HPDE6-E6E7 (cell line): ENCODE measurements around the gene TIMP3.
A peak's percentile ranks its signal among the peaks of the same experiment; 100 is the strongest.
"Not testable (repeated sequence)": the region's sequence is repeated elsewhere in the genome, so short reads cannot be mapped to it uniquely, and the experiment has no call there.

Source experiments
- DNase-seq: peaks from one replicate; pipeline ENCODE4 v3.0.0; 2011; ENCODE audit warnings: missing footprints; ENCODE audit errors: extremely low spot score

The TIMP3 gene

GRCh38 chr22:32801537-32802236, at the start of gene TIMP3:
TIMP3 (plus strand) TSS chr22:32801705; CDS start chr22:32802002, 297 bp downstream.
- DNase-seq, result peak; percentile 58

GRCh38 chr22:32752326-32752725, 49.2 kb upstream of the TIMP3 start:
- no peak for DNase-seq

GRCh38 chr22:32752816-32753520, 48.5 kb upstream of the TIMP3 start:
- no peak for DNase-seq

GRCh38 chr22:32753591-32753990, 47.9 kb upstream of the TIMP3 start:
- DNase-seq, result no peak

DNA sequence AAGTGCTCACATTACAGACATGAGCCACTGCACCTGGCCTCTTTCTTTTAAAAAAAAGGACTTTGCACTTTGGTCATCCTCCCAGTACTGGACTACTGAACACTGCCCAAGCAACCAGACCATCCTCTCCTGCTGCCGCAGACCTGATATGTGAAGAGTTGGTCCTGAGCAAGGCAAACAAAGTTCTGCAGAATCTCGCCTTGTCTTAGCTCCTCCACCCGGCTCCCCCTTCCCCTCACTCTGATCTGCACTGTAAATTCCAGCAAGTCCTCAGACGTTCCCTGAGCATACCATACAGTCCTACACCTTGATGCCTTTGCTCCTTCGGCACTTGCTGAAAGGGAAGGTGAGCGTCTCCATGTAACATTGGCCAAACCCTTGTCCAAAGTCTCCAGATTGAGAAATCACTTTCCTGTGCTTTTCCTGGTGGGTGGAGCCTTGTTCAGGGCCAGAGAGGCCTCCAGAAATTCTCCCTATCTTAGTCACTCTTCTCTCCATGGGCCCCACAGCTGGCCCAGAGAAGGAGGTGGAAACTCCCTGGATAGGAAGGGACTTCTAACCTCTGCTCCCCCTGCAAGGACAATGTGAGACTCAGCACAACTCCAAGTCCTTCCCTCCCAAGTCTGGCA, 47.0 kb upstream of the TIMP3 start:
- DNase-seq, result no peak

DNA sequence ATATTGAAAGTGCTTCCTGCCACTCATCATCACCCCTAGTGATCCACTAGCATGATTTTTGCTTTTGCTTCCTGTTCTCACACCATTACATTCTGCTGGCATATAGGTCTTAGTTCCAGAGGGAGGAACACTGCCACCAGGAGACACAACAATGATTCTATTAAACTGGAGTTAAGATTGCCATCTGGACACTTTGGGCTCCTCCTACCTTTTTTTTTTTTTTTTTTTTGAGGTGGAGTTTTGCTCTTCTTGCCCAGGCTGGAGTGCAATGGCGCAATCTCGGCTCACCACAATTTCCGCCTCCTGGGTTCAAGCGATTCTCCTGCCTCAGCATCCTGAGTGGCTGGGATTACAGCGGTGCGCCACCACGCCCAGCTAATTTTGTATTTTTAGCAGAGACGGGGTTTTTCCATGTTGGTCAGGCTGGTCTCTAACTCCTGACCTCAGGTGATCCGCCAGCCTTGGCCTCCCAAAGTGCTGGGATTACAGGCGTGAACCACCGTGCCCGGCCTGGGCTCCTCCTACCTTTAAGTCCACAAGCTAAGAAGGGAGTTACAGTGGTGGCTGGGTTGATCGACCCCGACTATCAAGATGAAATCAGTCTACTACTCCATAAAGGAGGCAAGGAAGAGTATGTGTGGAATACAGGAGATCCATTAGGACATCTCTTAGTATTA, 44.3 kb upstream of the TIMP3 start:
- not testable (repeated sequence) for DNase-seq

- DNase-seq, result no peak
Observed at GRCh38 chr22:32758866-32759385, 42.6 kb upstream of the TIMP3 start.

GRCh38 chr22:32760396-32760795, 41.1 kb upstream of the TIMP3 start:
- DNase-seq, result no peak

GRCh38 chr22:32760815-32761214, 40.7 kb upstream of the TIMP3 start:
- no peak for DNase-seq

DNA sequence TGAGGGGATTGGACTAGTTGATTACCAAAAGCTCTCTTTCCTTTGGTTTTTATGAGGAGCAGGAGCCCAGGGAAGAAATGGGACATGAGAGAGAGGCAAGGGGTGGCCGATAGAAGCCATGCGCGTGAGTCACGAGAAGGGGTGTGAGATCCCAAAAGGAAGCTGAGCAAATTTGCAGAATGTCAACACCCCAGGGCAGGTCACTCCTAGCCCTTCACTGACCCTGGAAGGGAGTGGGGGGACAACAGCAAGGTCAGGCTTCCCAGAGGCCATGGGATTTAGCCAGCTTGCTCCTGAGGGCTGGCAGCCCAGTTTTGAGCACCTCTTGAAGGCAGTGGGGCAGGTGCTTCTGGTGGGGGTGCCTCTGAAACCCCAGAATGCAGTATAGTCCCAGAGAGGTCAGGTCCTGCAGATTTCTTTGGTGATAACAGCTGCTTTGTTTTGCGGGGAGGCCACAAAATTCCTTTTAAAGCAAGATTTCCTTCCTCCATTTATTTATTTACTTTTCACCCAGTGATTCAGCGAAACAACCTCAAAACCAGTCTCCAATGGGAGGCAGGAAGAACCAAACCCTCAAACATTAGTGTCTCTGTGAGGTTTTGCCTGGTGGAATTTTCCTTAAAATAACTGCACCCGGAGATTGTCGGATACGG, 40.1 kb upstream of the TIMP3 start:
- no peak for DNase-seq

DNA sequence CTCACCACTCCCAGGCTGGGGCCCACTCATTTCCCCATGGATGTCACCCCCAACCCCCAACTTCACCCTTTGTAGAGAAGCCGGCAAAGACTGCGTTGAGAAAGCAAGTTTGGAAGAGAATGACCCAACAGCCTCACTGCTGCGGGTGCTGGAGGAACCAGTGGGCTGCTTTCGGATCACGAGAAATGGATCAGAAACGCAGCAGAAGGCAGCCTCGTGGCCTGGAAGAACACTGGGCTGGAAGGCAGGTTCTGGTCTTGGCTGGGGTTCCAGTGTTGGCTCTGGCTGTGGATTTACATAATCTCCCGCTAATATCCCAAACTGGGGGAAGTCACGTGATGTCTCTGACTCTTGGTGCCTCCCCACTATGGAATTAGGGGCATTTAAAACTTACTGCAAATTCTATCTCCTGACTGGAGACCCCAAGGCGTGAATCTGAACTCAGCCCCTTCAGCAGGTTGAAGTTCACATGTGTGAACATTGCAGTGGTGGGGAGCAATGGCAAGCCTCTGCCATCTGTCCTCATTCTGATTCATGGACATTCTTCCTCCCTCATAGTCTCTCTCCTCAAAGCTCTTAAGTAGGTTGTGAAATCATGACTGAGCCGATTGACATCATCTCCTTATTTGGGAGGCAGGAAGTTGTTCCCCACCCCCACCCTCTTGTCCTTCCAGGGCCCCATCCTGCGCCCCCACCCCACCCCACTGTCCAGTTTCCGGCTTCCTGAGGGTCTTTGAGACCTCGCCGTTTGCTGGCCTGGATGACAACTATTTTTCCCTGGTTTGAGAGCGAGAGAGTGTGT, 37.0 kb upstream of the TIMP3 start:
- DNase-seq, result no peak

DNA sequence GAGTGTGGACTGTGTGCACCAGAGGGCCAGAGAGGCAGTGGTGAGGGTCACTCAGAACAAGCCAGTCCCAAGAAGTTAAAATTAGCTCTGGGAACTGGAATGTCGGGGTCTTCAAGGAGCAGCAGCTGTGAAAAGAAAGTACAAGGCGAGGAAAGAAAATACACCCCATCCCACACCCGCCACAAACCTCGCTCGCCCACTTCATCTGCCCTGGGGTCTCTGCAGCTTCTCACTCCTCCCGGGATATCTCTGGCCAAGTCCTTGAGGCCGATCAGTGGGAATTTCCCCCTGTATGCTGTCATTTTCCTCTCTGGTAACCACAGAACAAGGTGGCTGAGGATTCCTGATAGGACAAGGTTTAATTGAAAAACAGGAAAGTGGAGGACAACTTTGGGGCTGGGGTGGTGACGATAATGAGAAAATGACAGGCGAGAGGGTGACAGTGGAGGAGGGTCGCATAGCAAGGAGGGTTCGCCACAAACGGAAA, 36.3 kb upstream of the TIMP3 start:
- no peak for DNase-seq

- no peak for DNase-seq
Observed at GRCh38 chr22:32771756-32772155, 29.7 kb upstream of the TIMP3 start.

- DNase-seq, result no peak
Observed at GRCh38 chr22:32775957-32776356, 25.5 kb upstream of the TIMP3 start.

DNA sequence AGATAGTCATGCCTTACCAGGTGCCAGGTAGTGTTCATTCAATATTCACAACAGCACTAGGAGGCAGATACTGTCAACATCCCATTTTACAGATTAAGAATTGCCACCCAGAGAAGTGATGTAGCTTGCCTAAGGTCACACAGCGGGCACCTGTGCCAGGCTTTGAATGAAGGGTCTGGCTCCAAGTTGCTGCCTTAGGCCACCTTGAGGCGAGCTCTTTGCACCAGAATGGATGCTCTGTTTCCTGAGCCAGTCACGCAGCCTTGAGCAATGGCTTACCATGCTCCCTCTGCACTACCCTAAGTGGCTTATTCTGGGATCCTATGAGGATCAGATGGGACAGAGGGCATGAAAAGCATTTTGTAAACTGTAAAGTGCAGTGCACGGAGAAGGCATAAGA, 25.1 kb upstream of the TIMP3 start:
- DNase-seq, result no peak

DNA sequence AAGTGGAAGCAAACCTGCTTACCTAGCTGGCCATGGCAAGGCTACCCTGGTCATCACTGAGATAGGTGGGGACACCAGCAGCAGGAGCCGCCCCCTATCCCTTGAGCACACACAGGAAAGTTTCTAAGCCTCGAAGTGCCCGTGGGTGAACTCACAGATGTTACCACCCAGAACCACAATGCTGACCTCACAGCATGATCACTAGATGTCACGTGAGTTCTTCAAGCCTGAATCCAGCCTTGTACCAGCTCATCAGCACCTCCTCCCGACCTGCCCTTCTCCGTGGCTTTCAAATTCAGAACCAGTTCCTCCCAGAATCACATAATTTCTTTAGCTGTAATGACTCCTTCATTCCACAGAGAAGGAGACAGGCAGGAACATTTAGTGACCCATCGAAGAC, 24.7 kb upstream of the TIMP3 start:
- DNase-seq, result no peak

GRCh38 chr22:32777987-32778386, 23.5 kb upstream of the TIMP3 start:
- DNase-seq, result no peak

DNA sequence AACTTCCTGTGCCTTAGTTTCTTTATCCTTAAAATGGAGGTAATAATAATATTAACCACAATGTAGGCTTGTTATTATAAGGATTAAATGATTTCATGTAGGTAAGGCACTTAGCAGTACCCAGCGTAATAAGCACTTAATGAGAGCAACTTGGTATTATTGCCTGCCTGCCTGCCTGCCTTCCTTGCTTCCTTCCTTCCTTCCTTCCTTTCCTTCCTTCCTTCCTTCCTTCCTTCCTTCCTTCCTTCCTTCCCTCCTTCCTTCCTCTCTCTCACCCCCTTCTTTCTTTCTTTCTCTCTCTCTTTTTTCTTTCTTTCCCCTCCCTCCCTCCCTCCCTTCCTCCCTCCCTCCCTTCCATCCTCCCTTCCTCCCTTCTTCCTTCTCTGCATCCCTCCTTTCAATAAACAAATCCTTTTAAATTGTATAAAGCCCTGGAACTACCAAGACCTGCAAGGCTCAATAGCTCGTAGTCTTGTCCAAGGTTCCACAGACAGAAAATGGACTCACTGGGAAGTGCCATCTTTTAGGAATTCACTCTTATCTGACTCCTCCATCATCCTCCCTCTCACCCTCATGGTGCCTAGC, 20.7 kb upstream of the TIMP3 start:
- no peak for DNase-seq

GRCh38 chr22:32781695-32782094, 19.8 kb upstream of the TIMP3 start:
- no peak for DNase-seq

DNA sequence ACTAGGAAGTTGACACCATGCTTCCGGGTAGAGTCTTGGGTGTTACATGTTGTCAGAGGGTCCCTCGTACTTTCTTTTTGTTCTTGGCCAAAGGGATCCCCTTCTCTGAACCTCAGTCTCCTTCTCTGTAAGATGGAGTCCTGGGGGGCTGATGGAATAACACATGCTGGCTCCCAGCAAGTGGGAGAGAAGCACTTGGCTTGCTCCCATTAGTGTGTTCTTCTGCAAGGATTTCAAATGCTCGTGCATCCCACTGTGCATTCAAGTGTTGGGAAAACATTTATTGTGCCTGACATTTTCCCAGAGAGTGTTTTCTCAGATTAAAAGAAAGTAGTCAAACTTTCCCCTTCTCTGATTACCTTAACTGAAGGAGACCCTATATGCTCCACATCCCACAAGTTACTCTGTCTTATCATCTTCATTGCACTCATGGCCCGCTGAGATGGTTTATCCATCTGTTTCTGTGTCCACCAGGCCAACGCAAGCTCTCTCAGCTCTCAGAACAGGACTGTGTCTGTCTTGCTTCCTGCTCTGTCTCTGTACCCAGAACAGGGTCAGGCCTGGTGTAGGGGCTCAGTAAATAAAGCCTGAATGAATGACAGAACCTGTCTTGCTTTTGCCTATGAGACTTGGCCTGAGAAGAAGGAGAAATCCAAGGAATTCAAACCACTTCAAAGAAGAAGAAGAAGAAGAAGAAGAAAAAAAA, 16.0 kb upstream of the TIMP3 start:
- DNase-seq, result no peak
